Measurements from ENCODE around the gene PDILT.
"Not testable (repeated sequence)": the region's sequence is repeated elsewhere in the genome, so short reads cannot be mapped to it uniquely, and the experiment has no call there.

DNA sequence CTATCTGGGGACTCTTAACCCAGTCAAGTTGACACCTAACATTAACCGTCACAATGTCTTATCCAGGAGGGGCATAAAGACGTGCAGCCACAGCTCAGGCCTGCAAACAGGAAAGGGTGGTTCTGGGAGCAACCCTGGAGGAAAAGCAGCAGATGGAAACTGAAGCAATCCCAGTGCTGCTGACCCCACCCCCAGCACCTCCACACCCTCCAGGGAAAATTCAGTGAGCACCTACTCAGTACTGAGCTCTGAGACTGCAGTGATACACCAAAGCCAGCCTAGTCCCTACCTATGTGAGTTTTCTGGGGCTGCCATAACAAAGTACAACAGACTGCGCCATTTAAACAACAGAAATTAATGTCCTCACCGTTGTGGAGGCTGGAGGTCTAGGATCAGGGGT is 37.3 kb upstream of the PDILT start:
- TF ChIP-seq, protein P1, sequence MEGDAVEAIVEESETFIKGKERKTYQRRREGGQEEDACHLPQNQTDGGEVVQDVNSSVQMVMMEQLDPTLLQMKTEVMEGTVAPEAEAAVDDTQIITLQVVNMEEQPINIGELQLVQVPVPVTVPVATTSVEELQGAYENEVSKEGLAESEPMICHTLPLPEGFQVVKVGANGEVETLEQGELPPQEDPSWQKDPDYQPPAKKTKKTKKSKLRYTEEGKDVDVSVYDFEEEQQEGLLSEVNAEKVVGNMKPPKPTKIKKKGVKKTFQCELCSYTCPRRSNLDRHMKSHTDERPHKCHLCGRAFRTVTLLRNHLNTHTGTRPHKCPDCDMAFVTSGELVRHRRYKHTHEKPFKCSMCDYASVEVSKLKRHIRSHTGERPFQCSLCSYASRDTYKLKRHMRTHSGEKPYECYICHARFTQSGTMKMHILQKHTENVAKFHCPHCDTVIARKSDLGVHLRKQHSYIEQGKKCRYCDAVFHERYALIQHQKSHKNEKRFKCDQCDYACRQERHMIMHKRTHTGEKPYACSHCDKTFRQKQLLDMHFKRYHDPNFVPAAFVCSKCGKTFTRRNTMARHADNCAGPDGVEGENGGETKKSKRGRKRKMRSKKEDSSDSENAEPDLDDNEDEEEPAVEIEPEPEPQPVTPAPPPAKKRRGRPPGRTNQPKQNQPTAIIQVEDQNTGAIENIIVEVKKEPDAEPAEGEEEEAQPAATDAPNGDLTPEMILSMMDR (IDR thresholded peaks at IDR 0.05) = not testable (repeated sequence)
- TF ChIP-seq POLR2A (IDR thresholded peaks at IDR 0.05) = not testable (repeated sequence)
